Fibroblast of skin of right biceps (primary cell): Measurements from ENCODE around the gene THY1.
A peak's percentile ranks its signal among the peaks of the same experiment; 100 is the strongest.

ENCODE experiments used
- DNase-seq: peaks from one replicate; pipeline ENCODE4 v3.0.0-alpha.2; 2013

The THY1 gene

DNA sequence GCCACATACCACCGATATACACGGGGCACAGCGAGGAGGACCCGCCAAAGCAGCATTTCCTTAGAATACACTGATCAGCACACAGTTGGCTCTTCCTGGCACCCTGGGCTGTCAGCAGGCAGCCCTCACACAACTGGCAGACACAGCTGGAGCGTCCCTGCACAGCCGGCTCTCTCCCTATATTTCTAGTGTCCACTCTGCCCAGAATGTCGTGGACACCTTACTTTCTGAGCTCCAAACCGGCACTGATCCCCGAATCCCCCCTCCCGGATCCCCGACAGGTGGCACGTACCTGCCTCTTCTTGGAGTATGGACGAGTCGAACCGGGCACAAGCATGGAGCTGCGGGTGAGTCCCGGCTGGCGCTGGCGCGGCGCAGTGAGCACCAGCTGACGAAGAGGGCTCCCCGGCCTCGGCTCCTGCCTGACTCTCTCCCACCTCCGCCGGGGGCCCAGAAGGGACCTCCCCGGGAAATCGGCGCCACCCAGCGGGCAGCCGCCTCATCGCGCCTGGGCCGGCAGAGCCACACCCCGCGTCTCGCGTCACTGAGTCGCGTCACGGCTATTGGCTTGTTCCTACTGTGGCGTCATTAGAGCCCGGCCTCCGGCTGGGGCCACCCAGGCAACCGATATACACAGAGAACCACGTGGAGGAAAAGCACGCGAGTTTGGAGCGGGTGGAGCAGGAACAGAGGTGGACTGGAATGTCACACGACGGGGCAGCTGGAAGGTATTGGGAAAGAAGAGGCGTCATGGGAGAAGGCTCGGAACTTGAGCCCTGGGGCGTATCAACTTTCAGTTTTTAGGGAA lies 41.6 kb downstream of the THY1 start, which contains the start of gene USP2:
Gene USP2, minus strand, starts transcription at position 510 of the 808 bp plus-strand sequence. CDS start 8,210 bp downstream, outside the sequence.
- peak; percentile 95 for DNase-seq

DNA sequence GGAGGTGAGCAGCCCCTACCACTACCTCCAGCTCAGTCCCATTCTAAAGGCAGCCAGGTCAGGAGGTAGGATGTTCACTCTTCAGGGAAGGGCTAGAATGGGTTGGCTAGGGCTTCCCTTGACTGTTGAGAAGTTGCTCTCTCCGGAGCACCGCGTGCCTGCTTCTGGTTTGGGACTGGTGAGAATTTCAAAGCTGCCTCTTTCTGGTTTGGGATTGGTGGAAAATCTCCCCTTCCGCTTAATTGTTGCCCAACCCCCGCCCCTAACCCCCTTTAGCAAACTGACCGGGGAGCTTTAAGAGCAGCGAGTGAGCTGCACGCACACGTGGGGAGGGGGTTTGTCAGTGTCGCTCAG lies 42.2 kb downstream of the THY1 start:
- DNase-seq, result no peak

DNA sequence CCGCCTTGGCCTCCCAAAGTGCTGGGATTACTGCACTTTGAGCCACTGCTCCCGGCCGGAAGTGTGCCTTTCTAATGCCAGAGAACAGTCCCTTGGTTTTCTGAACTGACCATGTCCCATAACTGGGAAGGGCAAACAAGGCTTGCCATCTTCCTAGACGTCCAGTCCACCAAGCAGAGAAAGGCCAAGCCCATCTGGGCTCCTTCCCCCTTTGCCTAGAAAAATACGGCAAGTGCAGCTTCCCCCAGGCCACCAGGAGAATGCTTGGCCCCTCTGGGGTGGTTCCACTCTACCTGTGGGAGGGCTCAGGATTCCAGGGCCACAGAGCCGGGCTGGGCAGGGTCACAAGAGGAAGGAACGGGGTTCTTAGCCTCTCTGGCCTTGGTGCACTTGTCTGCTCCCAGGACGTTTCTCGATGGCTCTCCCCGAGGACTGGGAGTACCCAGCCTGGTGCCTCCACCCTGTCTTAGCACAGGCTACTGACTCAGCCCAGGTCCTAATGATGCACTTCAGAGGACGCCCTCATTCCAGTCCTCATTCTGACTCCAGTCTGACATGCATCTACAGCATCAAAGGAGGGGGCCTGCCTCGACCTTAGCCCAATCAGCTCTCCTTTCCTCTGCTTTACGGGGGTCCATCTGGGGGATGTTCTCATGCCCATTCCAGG lies 42.7 kb downstream of the THY1 start:
- DNase-seq, result no peak

DNA sequence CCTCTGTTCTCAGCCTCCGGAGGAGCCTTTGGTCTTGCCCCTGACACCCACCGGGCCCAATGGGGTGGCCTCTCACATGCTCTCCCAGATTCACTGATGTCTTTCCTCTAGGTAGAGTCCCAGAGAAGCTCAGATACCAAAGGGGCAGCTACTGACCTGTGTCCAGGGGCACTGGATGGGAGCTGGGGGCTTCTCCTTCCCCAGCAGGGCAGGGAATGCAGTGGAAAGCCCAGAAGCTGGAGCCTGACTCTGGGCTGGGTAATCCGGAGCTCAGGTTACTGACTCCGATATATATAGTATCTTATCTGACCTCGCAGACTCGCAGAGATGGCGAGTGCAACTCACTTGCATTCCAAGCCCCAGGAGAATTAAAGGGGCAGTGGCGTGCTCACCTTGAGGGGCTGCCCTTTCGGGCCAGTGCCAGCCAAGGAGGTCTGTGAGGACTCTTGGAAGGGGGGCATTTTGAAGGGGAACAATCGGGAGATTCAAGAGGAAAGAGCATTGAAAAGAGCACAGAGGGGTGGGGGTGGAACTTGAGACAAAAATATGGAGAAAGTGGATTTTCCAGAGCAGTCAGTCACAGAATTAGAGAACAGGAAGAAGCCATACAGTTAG lies 44.0 kb downstream of the THY1 start:
- DNase-seq, result no peak

- no peak for DNase-seq
Observed at GRCh38 chr11:119377961-119378667, 44.9 kb downstream of the THY1 start.

- no peak for DNase-seq
Observed at GRCh38 chr11:119377112-119377901, 45.7 kb downstream of the THY1 start.

GRCh38 chr11:119376197-119376847 lies 46.6 kb downstream of the THY1 start:
- no peak for DNase-seq

- DNase-seq, result peak; percentile 49
Observed at GRCh38 chr11:119375337-119376196, 47.4 kb downstream of the THY1 start.

DNA sequence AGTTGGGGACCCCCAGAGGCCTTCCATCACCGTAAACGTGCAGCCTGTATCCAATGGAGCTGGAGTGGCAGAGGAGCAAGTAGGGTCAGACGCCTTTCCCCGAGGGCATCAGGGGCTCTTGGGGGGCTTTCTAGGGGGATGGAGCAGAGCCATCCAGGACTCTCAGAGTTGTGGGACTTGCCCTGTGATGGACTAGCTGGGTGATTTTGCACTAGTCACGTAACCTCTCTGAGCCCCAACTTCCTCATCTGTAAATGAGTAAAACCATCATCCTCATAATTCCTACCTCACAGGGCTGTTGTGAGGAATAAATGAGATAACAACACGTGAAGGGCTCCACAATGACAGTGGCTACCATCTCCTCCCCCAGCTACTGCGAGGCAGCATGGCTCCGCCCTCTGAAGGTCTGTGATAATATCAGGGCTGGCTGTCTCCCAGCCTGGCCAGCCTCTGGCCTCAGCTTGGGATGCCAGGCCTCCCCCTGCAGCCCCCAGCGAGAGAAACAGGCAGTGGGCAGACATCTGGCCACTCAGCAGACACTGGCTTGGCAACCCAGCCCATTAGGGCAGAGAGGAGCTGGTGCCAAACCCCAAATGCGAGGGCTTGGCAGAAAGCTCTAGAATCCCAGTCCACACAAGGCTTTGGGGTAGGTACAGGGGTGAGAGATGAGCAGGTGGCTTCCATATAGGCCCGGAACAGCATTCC lies 48.2 kb downstream of the THY1 start:
- no peak for DNase-seq

DNA sequence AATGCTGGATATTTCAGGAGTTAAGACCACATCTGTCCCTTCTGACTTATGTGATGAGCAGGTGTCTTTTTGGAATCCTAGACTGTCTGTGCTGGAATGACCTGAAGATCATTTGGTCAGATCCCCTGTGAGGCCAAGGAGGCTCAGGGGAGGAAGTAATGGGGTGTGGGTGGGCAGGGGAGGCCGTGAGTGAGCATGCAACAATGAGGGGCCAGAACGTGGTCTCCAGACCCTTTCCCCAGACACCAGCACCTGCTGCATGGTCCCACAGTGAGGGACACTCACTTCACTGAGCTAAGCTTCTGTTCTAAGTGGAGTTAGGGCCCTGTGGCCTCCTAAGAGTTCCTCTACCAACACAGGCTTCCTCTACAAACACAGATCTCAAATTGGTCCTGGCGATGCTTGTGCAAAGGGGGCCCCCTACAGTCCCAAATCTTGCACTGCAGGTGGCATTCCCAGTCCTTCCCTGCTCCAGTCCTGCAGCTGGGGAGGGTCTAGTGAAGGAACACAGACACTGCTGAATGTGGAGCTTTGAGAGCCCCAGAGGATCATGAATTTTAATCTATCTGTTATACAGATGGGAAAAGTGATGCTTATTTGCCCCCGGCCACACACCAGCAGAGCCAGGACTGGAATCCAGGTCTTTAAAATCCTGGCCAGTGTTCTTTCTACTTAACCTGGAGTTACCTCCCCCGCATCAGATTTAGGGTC lies 48.9 kb downstream of the THY1 start:
- DNase-seq, result peak; percentile 69

DNA sequence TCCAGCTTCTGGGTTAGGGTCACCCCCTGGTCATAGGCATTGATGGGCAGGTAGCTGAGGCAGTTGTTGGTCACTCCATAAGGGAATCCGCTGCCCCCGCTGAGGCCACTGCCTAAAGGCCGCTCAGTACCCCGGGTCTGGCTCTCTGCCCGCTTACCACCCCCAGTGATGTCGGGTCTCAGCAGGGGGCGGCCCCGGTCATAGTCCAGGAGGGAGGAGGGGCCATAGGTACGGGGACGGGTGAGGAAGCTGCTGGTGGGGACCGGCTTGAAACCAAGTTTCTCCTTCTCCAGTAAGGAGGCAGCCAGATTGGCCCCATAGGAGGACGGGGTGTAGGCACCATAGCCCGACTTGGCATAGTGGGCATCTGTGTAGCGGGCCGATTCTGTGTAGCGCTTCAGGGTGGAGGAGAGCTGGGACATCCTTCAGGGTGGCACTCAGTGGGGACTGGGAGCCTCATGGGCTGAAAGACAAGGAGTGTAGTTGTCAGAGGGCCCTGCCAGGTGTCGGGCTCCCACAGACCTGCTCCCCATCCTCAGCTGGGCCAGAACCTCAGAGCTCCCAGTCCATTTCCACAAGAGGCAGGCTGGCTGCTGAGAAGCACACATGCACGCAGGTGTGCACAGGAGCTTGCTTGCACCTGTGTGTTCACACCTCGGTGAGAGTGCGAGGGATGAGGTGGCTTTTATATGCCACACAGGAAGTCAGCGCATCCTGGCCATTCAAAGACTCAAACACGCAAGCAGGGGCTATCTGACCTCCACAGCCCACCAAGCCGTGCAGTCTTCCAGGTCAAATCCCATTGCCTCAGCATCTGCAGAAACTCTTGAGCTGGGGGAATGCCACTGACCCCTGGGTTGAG lies 49.7 kb downstream of the THY1 start:
- no peak for DNase-seq

- DNase-seq, result no peak
Observed at GRCh38 chr11:119372260-119373058, 50.5 kb downstream of the THY1 start.

DNA sequence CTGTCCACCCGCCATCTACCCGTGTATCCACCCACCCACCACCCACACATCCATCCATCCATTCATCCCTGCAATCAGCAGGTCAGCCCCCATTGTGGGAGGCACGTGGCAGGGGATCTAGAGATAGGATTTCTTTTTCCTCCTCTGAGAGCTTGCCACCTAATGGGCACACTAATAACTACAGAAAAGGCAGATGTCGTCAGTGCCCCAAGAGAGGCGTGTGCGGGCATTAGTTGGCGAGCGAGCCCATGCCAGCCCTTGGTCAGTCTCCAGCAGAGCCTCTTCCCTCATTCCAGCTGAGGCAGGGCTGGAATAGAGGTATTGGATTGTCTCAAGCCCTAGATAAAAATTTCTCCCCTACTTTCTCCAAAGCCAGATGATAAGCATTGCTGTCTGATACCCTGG lies 51.2 kb downstream of the THY1 start:
- no peak for DNase-seq

DNA sequence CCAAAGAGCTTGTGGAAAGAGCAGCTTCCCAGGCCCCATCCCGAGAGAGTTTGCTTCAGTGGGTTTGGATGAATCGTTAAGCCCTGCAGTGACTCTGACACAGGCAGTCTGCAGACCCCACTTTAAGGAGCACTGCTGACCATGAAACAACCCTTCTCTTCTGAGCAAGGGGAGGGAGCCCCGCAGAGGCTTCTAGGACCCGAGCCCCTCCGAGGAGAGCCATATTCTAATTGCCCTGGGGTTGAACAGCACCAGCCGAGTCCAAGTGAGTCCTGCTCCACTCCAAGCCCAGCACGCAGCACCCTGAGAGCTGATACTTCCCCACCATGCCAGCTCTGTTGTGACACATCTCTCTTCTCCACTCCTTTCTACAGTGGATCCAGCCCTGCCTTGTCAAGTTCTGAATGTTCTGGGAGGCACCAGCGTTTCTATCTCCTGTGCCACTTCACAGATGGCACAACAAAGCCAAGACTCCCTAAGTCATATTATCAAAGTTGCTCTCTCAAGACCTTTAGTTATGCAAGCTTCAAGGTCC lies 51.8 kb downstream of the THY1 start:
- DNase-seq, result no peak

- no peak for DNase-seq
Observed at GRCh38 chr11:119370486-119371046, 52.4 kb downstream of the THY1 start.

DNA sequence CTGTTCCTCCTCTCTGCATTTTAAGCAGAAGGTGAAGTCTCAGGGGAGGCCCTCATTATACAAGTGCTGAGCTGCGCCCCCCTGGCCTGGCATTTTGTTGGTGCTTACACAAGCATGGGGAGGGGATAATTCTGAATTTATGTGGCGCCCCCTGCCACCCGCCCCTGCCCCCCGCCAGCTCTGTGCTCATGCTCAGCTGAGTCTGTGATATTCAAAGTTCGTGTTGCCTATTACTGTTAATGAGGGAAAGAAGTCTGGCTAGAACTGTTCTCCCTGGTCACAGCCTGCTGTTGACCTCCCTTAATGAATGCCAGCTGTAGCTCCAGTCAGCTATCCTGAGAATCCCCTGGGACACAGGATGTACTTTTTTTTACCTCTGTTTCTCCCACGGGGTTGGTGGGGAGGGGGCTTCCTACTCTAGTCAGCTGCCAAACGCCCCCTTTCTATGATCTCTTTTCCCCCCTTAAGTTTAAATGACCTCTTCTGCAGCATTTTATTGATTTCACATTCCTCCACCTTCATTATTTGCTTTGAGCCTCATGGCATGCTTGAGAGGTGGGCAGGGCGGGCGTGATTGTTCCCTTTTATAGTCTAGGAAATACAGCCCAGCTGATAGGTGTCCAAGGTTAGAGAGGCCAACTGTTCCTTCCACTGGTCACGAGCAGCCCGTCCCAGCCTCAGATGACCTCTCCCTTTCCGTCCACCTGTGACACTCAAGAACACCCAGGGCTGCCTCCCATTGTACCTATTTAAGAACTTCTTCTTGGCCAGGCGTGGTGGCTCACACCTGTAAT lies 53.6 kb downstream of the THY1 start:
- no peak for DNase-seq
